H1 (cell line): Measurements from ENCODE around the gene CIB2. TPM values are rescaled to one million over a fixed set of nuclear protein-coding genes. Genes with fewer than 3 reads are reported as not detected.

Experiments used
- BRCA1 ChIP-seq: IDR thresholded peaks from 2 replicates; pipeline ENCODE4 v1.6.1; 2012; ENCODE audit warnings: low read depth, low read length, improper control_type of control experiment
- CREB1 ChIP-seq: IDR thresholded peaks from 2 replicates; pipeline ENCODE4 v1.6.1; 2012; ENCODE audit warnings: inconsistent platforms
- CTCF ChIP-seq, 3 experiments: IDR thresholded peaks; 1 replicate in 2 of 3; 2 replicates in 1 of 3; pipeline versions ENCODE4 v1.5.1 to v1.6.1; 2011; ENCODE audit warnings: low read length in 3 of 3, mild to moderate bottlenecking in 3 of 3, inconsistent platforms in 2 of 3, low read depth in 1 of 3, moderate library complexity in 1 of 3; ENCODE audit not compliant: insufficient read depth in 1 of 3; ENCODE audit errors: control extremely low read depth in 1 of 3
- GABPA ChIP-seq: IDR thresholded peaks from 2 replicates; pipeline ENCODE4 v1.6.1; 2011; ENCODE audit warnings: mild to moderate bottlenecking, low read length, moderate library complexity, borderline replicate concordance; ENCODE audit not compliant: insufficient read depth
- HDAC6 ChIP-seq: IDR thresholded peaks from one replicate; pipeline ENCODE4 v1.7.1; 2012; ENCODE audit warnings: low read depth, mild to moderate bottlenecking, inconsistent platforms, low read length, moderate library complexity
- JUN ChIP-seq: IDR thresholded peaks from 2 replicates; pipeline ENCODE4 v1.6.1; 2011; ENCODE audit warnings: low read depth, mild to moderate bottlenecking, improper control_type of control experiment, low read length
- JUND ChIP-seq: IDR thresholded peaks from 2 replicates; pipeline ENCODE4 v1.6.1; 2011; ENCODE audit warnings: mild to moderate bottlenecking, improper control_type of control experiment, low read length
- PHF8 ChIP-seq: fragments of 200-600 bp; sonication (generic); conservative IDR thresholded peaks from 2 replicates; pipeline ENCODE4 v1.7.1; 2012; ENCODE audit warnings: low read depth, mild to moderate bottlenecking, inconsistent platforms, low read length, moderate library complexity
- POLR2A ChIP-seq, 2 experiments: IDR thresholded peaks; 1 replicate in 1 of 2; 2 replicates in 1 of 2; pipeline ENCODE4 v1.6.1; 2011; ENCODE audit warnings: low read depth in 2 of 2, low read length in 2 of 2, mild to moderate bottlenecking in 2 of 2; ENCODE audit errors: control extremely low read depth in 1 of 2
- RFX5 ChIP-seq: IDR thresholded peaks from 2 replicates; pipeline ENCODE4 v1.6.1; 2011; ENCODE audit warnings: low read depth, low read length, improper control_type of control experiment, borderline replicate concordance
- RXRA ChIP-seq: IDR thresholded peaks from 2 replicates; pipeline ENCODE4 v1.6.1; 2011; ENCODE audit warnings: low read depth, mild to moderate bottlenecking, low read length, moderate library complexity; ENCODE audit not compliant: insufficient read depth
- SAP30 ChIP-seq: fragments of 300-600 bp; sonication (generic); IDR thresholded peaks from 2 replicates; pipeline ENCODE4 v1.7.1; 2012; ENCODE audit warnings: low read length, moderate library complexity, mild to moderate bottlenecking, inconsistent platforms; ENCODE audit not compliant: insufficient read depth, insufficient replicate concordance
- SP1 ChIP-seq: IDR thresholded peaks from 2 replicates; pipeline ENCODE4 v1.6.1; 2011; ENCODE audit warnings: low read depth, low read length
- SP2 ChIP-seq: IDR thresholded peaks from 2 replicates; pipeline ENCODE4 v1.6.1; 2012; ENCODE audit warnings: mild to moderate bottlenecking, low read length, inconsistent platforms
- SUZ12 ChIP-seq: fragments of 200-600 bp; sonication (generic); IDR thresholded peaks from 2 replicates; pipeline ENCODE4 v1.6.1; 2012; ENCODE audit warnings: mild to moderate bottlenecking, inconsistent platforms, low read length, moderate library complexity, mixed read lengths
- ZNF274 ChIP-seq: IDR thresholded peaks from 2 replicates; pipeline ENCODE4 v1.7.0; 2012; ENCODE audit warnings: low read length, borderline replicate concordance; ENCODE audit errors: extremely low read depth
- polyA plus RNA-seq, 7 experiments: library from polyadenylated mRNA; depleted of rRNA in 3 of 7; stranded (reverse) in 5 of 7; unstranded in 2 of 7; fragments of >200 nt in 5 of 7; fragments of 200-250 nt in 2 of 7; gene quantifications; 1 replicate in 5 of 7; 2 replicates in 1 of 7; 4 replicates in 1 of 7; pipeline versions ENCODE4 v1.2.1 to v1.2.3, GENCODE V29; 2011 to 2013; ENCODE audit warnings: missing spikeins in 2 of 7, mixed read lengths in 2 of 7
- total RNA-seq: library from RNA; stranded (reverse); fragmentation: NEBNext Ultra II Directional; extraction: Animal tissue kit (Norgen Biotek cat#: 25700); gene quantifications from 2 replicates; pipeline ENCODE4 v1.2.1, GENCODE V29; 2021

CIB2 gene
- total and polyA plus RNA-seq, 2 of the 8 experiments (the other 6 are each of a cell fraction or from before 2014, with no cell fraction given), result 41.5 to 45.8 TPM

- TF ChIP-seq HDAC6, result no peak
- no peak for TF ChIP-seq CREB1
- peak; percentile 79 for TF ChIP-seq PHF8
- no peak for TF ChIP-seq ZNF274
- TF ChIP-seq SP2, result no peak
- no peak for TF ChIP-seq SUZ12
- no peak; a peak in 1 of 3 replicates for TF ChIP-seq POLR2A (IDR thresholded peaks at IDR 0.05; ENCODE audit: control extremely low read depth in 1 of 2, low read depth in 2 of 2, low read length in 2 of 2)
- no peak for TF ChIP-seq SAP30
- TF ChIP-seq RFX5, result no peak
- TF ChIP-seq RXRA, result no peak
- peak; percentile 48 to 82 (median 57) for TF ChIP-seq CTCF (IDR thresholded peaks at IDR 0.05; ENCODE audit: control extremely low read depth in 1 of 3, insufficient read depth in 1 of 3, low read depth in 1 of 3, low read length in 3 of 3)
- TF ChIP-seq GABPA, result peak; percentile 61; the same call in 1 of the 2 replicates
- no peak for TF ChIP-seq JUN
- TF ChIP-seq JUND, result no peak
- no peak for TF ChIP-seq SP1
- no peak for TF ChIP-seq BRCA1
Observed at GRCh38 chr15:78131295-78132061, at the start of gene CIB2 (continued).
